HG02840 (cell line): ENCODE results near the gene ZNF283.
"Not testable (repeated sequence)": the region's sequence is repeated elsewhere in the genome, so short reads cannot be mapped to it uniquely, and the experiment has no call there.

ENCODE experiments used
- ATAC-seq: cut with Tn5 transposase; IDR thresholded peaks from one replicate; pipeline ENCODE4 v1.9.1; 2021; ENCODE audit warnings: mild to moderate bottlenecking, moderate library complexity, moderate number of reproducible peaks; ENCODE audit not compliant: unreplicated experiment, low FRiP score

Gene ZNF283

DNA sequence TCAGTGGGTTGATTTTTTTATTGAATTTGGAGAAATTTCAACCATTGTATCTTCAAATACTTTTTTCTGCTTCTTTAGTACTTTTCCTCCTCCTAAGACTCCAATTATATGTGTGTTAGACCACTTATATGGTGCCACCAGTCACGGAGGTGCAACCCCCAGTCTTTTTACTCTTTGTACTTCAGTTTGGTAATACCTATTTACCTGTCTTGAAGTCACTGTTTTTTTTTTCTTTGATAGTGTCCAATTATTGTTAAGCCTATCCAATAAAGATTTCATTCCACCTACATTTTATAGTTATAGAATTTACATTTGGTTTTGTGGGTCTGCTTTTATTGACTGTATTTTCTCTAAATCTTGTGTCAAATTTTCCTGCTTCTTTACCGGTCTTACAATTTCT, 14.9 kb downstream of the ZNF283 start:
- ATAC-seq: no peak

DNA sequence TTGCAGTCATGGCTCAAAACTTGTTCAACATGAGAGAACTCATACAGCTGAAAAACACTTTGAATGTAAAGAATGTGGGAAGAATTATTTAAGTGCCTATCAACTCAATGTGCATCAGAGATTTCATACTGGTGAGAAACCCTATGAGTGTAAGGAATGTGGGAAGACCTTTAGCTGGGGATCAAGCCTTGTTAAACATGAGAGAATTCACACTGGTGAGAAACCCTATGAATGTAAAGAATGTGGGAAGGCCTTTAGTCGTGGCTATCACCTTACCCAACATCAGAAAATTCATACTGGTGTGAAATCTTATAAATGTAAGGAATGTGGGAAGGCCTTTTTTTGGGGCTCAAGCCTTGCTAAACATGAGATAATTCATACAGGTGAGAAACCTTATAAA, 20.1 kb downstream of the ZNF283 start:
- no peak for ATAC-seq

DNA sequence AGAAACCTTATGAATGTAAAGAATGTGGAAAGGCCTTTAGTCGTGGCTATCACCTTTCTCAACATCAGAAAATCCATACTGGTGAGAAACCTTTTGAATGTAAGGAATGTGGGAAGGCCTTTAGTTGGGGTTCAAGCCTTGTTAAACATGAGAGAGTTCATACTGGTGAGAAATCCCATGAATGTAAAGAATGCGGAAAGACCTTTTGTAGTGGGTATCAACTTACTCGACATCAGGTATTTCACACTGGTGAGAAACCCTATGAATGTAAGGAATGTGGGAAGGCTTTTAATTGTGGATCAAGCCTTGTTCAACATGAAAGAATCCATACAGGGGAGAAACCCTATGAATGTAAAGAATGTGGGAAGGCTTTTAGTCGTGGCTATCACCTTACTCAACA, 20.8 kb downstream of the ZNF283 start:
- no peak for ATAC-seq

DNA sequence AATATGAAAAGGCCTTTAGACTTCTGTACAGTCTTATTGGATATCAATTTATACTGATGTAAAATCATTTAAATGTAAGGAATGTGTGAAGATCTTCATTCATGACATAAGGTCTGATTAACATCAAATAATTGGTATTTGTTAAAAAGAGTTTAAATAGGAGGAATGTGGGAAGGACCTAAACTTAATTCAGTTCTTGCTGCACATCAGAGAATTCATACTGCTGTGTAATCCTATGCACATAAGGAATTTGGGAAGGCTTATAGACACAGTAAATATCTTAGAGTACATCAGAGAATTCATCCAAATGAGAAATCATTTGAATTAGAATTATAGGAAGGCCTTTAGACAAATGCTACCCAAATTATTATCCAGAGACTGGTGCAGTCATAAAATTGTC, 21.7 kb downstream of the ZNF283 start:
- ATAC-seq: no peak

DNA sequence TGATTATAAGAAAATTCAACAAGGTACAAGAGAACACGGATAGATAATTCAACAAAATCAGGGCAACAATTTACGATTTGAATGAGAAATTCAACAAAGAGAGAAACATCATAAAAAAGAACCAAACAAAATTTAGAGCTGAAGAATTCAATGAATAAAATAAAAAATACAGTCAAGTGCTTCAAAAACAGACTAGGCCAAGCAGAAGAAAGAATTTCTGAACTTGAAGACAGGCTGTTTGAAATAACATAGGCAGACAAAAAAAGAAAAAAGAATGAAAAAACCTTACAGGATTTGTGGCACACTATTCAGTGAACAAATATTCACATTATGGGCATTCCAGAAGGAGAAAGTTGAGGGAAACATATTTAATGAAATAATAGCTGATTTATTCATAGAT, 31.1 kb downstream of the ZNF283 start:
- no peak for ATAC-seq

DNA sequence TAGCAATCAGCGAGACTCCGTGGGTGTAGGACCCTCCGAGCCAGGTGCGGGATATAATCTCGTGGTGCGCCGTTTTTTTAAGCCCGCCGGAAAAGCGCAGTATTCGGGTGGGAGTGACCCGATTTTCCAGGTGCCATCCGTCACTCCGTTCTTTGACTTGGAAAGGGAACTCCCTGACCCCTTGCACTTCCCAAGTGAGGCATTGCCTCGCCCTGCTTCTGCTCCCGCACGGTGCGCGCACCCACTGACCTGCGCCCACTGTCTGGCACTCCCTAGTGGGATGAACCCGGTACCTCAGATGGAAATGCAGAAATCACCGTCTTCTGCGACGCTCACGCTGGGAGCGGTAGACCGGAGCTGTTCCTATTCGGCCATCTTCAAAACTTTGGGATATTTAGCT, 39.8 kb downstream of the ZNF283 start:
- not testable (repeated sequence) for ATAC-seq

DNA sequence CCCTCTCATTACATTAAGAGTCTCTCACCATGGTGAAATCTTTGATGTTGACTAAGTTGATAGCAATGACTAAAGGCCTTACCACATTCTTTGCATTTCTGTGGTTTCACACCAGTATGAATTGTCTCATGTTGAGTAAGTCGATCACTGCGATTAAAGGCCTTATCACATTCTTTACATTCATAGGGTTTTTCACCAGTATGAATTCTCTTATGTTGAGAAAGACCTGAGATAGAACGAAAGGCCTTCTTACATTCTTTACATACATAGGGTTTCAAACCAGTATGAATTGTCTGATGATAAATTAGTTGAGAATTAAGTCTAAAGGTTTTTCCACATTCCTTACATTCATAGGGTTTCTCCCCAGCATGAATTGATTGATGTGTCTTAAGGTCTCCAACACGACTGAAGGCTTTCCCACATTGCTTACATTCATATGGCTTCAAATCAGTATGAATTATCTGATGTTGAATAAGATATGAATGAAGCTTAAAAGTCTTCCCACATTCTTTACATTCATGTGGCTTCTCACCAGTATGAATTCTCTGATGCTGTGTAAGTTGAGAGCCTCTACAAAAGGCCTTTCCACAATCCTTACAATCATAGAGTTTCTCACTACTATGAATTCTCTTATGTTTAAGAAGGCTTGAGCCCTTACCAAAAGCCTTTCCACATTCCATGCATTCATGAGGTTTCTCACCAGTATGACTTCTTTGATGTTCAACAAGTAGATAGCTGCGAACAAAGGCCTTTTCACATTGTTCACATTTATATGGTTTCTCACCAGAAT, 45.6 kb downstream of the ZNF283 start:
- no peak for ATAC-seq

DNA sequence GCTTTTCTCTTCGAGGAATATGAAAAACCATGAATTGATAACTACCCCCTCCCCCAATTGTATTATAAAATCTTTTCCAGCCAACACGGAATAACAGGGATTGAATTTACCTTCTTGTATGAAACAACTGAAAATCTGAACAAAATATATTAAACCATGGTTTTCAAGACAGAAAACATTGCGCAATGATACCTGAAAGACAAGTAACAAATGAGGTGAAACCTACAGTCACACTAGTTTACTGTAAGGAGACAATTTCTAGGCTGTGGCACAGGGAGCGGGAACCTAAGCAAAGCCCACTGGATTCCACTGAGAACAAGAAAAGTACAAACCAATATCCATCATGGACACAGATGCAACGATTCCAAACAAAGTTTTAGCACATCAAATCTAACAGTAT, 53.4 kb downstream of the ZNF283 start:
- no peak for ATAC-seq

DNA sequence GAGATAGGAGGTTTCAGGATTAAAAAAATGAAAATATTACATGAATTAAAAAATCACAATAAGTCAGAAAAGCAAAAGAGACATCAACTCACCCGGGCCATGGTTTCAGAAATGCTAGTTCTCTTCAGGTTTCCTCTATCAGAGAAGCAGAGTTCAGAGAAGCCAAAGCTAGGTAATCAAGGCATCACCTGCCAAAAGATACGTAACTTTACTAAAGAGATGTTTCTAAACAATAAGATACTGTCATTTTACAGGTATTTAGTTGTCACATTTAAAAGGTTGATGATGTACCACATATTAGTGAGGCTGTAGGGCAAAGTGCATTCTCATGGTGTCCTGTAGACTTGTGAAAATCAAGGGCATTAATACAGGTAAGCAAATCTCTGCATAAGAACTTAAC, 56.7 kb downstream of the ZNF283 start, which contains the start of gene ZNF404:
TSS of gene ZNF404 (minus strand) at position 101 of the 400 bp plus-strand sequence.
- no peak for ATAC-seq

DNA sequence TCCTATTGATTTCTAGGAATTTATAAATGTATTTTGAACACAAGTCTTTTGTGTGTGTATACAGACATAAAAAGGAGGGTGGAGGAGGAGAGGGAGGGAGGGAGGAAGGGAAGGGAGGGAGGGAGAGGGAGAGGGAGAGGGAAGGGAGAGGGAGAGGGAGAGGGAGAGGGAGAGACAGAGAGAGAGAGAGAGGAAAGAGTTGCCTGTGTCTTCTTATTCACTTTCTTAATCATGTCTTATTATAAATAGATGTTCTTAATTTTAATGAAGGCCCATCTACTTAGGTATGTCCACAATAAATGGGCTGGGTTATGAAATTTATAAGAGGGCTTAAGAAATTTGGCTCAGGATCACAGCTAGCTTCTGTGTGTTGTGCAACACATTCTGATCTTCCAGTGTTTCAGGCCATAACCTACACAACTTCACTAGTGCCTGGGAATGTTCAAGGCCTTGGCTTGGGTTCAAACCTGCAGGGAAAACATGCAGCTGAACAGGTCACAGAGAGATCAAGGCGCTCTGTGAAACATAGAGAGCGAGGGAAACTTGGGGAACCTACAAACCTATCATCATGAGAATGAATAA, 68.7 kb downstream of the ZNF283 start:
- no peak for ATAC-seq
